GM19035 (cell line): ENCODE results near the gene IER5.
A peak's percentile ranks its signal among the peaks of the same experiment; 100 is the strongest.

Source experiments
- ATAC-seq: cut with Tn5 transposase; IDR thresholded peaks from one replicate; pipeline ENCODE4 v1.9.1; 2021; ENCODE audit not compliant: unreplicated experiment

Gene IER5

DNA sequence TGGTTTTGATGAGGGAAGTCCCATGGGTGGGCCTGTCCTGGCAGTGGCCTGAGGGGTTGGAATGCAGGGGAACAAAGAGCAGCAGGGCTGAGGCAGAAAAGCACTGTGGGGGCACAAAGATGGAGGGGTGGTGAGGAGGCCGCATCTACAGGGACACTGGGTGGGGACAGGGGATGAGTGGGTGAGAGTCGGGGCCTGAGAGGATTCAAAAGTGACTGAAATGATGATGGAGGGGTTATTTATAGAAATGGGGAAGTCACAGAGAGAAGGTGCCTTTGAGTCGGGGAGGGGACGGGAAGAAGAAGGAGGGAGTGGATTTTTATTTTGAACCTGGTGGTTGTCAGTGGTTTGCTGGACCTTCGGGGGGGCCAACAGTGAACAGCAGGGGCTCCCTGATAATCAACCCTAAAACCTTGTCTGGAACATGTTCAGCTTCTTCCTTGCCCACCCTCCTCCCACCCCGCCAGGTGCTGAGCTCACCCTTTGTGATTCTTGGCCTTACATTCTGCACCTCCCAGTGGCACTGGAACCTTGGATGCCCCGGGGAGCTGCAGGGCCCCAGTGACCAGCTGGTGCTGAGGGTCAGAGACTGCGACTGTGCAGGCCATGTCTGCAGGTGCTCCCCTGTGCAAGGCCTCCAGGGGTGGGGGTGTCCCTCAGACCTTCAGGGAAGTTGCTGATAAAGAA is 42.9 kb downstream of the IER5 start:
- peak; percentile 32 for ATAC-seq

DNA sequence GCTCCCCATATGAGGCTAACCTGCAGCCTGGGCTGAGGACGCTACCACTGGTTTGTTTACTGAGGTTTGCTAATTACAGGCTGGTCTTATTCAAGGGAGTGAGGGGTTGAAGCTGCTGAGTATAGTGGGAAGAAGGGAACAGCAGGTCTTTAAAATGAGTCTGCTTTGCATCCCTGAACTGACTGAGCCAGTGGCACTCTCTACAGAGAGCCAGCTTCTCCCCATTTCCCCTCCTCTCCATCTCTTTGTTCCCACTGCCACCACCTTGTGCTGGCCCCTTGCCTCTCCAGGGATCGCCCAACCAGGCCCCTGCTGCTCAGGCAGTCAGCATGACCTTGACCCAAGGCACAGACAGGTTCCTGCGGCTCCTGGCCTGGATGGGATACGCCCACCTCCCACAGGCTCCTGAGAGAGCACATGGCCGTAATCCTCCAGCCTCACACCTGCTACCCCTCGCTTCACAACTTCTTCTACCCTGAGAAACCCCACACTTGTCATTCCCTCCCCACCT is 45.0 kb downstream of the IER5 start:
- ATAC-seq, result no peak

DNA sequence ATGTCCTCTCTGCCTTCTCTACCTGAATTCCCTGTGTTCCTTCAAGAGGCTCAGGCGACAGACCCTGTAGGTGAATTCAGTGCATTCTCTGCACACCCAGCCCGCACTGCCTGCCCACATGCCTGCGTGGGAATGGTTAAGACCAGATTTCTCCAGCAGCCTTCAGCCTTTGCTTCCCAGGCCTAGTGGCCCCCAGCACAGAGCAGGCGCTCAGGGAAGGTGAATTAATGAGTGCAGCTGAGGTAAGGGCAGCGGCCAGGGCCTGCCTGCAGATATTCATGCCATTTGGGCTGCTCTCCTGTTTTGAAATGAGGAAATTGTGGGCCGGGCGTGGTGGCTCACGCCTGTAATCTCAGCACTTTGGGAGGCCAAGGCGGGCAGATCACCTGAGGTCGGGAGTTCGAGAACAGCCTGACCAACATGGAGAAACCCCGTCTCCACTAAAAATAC is 45.5 kb downstream of the IER5 start:
- no peak for ATAC-seq

DNA sequence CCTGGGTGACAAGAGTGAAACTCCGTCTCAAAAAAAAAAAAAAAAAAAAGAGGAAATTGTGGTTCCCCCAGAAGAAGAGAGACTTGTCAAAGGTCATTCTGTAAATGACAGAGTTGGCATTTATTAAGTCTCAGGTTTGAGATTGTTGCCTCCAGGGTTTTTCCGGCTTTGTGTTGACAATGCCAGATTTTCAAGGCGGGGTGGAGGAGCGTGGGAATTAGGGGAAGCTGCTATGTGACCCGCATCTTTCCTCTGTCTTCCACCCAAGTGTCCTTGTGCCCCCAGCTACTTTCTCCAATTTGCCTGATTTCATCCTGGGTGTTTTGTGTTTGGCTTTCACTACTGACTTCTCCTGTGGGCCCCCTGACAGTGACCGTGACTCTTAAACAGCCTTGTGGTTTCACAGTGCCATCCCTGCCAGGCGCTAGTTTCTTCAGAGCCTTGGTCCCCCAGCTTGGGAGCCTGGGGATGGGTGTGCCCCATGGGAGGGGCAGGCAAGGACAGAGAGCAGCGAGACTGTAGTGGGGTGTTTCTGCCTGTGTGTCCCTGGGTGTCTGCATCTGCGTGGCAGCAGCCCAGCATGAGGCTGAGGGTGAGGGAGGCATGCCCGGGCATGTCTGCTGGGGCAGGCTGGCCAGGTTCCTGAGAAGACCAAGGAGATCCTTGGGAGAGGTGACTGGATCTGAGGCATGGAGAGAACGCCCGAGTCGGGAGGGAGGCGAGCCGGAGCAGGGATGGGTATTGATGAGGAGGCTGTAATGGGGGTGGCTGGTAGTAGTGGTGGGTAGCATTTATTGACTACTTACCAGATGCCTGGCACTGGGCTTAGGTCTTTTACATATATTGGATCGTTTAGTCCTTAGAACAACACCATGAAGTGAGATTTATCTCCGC is 46.3 kb downstream of the IER5 start:
- peak; percentile 44 for ATAC-seq

DNA sequence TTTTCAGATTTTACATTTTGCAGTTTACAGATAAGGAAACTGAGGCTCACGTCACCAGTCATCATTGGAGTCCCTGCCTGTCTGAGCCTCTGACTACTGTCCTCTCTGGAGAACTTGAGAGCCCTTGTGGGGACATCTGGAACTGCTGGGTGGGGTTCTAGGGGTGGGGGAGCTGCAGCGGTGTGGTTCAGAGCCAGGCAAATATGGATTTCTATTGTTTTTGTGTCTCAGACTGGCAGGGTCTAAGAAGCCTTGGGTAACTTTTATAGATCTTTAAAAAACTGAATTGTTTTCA is 46.9 kb downstream of the IER5 start:
- ATAC-seq, result no peak

DNA sequence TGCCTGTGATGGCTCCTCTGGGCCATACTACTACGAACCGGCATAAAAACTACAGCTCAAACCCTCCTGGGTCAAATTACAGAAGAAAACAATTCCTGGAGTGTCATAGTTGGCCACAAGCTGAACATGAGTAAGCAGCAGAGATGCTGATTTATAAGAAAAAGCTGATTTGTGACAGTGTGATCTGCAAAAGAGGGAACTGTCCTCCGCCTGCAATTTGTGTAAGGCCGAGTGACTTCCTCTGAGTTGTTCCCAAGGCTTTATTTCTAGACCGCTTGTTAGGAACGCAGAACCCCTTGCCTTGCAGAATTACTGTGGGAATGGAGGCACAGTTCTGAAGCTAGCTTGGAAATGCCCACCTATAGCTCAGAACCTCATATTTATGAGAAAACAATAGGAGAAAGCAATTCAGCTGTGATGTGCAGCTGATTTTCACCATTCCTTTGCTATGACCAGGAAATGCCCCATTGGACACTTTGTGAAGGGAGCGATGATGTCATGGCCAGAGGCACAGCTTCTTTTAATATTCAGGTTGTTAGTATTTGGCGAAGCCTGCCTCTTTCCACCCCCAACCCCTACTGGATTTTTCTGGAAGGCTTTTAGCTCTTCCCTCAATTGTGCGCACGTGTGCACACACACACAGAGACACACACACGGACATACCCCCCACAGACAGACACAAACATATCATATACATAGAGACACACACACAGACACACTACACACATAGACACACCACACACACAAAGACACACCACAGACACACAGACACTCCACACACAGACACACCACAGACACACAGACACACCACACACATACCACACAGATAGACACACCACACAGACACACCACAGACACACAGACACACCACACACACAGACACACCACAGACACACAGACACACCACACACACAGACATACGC is 47.6 kb downstream of the IER5 start:
- no peak for ATAC-seq

DNA sequence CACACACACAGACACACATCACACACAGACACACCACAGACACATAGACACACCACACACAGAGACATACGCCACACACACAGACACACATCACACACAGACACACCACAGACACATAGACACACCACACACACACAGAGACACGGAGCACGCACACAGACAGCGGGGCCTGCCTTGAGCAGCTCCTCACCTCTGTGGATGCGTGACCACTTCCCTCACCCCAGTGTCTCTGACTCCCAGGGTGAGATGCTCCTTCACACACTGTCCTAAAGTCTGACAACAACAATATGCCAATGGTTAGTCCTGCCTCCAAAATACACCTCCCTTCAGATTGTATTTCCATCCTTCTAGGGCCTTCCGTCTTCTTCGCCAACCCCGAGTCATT is 48.2 kb downstream of the IER5 start:
- ATAC-seq, result no peak

DNA sequence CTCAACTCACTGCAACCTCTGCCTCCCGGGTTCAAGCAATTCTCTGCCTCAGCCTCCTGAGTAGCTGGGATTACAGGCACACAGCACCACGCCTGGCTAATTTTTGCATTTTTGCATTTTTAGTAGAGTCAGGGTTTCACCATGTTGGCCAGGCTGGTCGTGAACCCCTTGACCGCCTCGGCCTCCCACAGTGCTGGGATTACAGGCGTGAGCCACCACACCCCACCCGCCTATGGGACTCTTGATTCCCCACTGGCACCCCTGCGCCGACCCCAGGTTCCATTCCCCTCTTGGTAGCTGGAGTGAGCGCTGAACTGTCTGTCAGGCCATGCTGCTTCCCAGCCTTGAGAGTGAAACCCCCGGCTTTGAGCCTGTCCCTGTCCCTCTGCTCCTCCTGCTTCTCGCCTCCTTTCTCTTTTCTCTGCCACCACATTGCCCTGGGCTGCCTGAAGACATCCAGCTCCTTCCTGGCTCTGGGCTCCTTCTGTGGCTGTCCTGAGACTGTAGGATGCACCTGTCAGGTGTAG is 48.8 kb downstream of the IER5 start:
- ATAC-seq, result no peak

DNA sequence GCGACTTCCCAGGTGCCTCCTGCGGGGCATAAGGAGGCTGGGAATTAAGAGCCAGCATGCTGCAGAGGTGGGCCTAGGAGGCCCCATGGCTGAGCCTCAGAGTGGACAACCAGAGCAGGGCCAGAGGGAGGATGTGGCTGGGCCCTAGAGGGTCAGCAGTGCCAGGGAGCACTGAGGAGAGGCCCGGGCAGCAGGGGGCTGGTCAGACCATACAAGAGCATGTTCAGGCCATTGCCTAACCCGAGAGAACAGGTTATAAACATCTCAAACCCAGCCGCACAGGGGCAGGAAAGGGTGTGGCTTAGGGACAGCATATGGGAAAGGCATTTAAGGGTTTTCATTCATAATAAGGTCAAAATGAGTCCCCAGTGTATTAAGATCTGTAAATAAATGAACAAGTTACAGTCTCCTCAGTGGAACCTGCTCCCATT is 51.1 kb downstream of the IER5 start:
- ATAC-seq, result no peak

DNA sequence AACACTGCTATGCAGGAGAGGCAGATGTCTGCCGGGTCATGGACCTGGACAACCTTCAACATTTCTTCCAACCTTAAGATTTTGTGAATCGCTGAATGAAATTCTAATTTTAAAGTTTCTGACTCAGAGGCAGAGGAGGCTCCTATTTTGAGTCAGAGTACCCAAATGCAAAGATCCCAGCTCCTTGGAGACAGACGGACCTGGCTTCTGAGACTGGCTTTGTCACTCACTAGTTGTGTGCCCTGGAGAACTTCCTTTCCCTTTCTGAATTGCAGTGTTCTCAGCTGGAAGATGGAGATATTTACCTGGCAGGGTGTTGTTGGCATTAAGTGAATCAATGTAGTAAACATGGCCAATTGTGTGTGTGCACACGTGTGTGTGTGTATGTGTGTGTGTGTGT is 51.9 kb downstream of the IER5 start:
- ATAC-seq, result no peak

DNA sequence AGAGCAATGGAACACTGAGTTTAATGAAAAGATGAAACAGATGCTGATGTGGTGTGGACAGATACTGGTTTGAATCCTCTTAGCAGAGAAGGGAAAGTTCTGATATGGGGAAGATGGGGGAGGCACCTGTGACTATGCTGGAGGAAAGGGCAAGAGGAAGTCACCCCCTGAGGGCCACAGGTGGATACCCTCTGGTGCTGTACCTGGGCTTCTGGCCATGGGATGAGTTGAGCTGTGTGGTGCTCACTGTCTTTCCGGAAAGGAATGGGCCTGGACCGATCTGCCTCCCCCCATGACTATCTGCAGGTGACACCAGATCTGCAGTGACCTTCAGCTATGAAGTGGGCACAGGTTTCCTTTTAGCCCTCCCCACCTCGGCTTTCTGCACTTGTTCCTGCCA is 52.4 kb downstream of the IER5 start:
- ATAC-seq, result no peak

DNA sequence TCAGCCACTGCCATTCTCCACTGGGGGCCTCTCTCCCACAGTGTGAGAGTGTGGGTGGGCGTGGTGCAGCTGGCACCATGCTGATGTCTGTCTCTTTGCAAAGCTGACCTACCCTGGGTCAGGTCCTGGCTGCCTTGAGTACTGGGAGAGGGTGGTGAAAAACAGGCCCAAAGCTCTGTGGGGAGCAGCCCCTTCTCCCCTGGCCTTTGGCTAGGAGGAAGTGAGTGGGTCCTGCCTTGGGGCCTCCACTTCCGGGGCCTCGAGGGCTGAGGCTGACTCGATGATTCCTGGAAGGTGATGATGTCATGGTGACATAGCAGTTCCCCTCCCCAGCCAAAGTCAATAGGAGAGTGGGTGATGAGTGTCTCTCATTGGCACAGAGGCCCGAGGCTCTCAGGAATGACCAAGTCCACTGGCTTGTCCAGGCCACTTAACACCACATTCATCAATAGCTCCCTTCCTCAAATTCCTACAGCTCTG is 53.0 kb downstream of the IER5 start:
- ATAC-seq, result no peak
